GM21528 (cell line): ENCODE measurements around the gene MAL.

ENCODE experiments used
- ATAC-seq: cut with Tn5 transposase; IDR thresholded peaks from one replicate; pipeline ENCODE4 v1.9.1; 2021; ENCODE audit warnings: mild to moderate bottlenecking, moderate library complexity; ENCODE audit not compliant: unreplicated experiment, low FRiP score

The MAL gene

GRCh38 chr2:95059656-95060370 is 34.3 kb downstream of the MAL start:
- ATAC-seq, result no peak

- no peak for ATAC-seq
These were observed 35.1 kb downstream of the MAL start for GRCh38 chr2:95060446-95061118.

- ATAC-seq, result no peak
These were observed 35.6 kb downstream of the MAL start for GRCh38 chr2:95061119-95061512.

DNA sequence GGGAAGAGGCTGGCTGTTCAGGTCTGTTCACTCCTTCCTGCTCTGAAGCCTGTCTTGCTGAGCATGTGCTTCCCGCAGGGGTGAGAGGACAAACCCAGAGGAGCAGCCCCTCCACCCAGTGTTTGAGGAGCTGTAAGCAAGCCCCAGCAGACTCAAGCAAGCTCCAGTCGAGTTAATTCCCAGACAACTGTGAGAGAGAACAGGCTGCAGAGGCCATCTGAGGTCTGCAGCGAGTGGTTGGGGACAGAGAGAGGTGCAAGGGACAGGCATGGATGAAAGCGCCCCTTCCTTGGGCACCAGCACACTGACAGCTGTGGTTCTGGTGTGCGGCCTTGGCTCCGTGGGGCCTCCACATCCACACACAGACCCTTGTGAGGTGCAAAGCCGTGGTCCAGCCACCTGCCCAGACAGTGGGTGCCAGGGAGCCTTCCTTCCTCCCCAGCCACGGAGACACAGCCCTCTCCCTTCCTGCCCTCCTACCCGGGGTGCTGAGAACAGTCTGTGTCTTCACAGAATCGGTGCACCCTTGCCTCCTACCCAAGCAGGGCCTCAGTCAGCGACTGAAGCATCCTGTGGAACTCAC is 36.2 kb downstream of the MAL start:
- no peak for ATAC-seq

DNA sequence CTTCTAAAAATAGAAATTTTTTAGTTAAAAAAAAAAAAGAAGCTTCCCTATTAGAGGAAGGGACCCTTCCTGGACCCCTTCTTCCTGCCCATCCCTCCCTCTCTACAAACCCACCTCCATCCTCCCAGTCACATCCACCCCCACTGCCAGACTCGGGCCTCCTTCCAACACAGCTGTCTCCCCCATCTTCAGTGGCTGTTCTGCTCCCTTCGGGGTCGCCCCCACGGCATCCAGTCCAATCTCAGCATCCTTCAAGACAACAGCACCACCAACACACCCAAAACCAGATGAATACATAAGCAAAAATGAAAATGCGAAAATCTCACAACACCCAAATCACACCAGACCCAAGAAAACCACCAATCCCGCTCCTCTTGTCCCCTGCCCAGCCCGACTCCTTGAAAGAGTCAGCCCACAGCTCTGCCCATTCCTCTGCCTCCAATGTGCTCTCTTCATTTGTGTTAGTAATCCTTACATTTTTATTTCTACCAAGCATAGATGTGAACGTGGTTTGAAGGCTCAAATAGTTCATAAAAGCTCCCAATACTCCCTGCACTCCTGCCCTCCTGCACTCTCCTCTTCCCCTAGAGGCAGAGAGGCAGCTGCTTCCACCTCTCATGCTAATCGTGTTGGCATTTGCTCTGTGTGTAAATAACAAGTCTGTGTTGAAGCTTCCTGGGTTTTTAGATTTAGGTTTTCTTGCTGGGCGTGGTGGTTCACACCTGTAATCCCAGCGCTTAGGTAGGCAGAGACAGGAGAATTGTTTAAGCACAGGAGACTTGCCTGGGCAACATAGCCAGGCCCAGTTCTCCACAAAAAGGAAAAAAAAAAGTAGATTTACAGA is 37.0 kb downstream of the MAL start:
- peak; percentile 38 for ATAC-seq

DNA sequence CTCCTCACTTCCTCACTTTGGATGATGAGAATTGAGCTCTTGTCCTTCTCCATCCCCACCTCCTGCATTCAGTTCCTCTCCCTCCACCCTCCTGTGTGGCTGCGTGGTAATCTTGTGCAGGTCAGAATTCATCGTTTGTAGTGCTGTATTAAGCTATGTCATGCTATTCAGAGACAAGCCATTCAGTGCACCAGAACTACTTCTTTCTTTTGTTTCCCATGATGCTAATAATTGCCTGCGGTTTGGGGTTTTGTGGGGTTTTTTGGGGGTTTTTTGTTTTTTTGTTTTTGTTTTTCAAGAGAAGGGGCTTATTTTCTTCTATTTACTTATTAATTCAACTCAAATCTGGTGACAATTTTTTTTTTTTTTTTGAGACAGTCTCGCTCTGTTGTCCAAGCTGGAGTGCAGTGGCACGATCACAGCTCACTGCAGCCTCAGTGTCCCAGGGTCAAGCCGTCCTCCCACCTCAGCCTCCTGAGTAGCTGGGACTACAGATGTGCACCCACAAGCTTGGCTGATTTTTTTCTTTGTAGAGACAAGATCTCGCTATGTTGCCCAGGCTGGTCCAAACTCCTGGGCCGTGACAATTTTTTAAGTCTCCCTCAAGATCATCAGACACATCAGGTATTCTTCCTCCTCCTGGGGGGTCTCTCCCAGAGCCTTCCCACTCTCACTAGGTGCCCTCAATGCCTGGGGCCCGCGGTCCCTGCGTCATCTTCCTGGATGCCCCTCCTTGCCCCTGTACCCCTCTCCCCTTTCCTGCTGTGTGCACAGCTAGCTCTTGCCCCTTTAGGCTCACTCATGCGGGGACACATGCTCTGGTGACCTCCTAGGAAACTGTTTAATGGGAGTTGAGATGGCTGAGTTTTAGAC is 37.8 kb downstream of the MAL start:
- ATAC-seq, result peak; percentile 75

- ATAC-seq, result no peak
These were observed 42.7 kb downstream of the MAL start for GRCh38 chr2:95068256-95068655.

GRCh38 chr2:95069465-95069864 is 44.0 kb downstream of the MAL start:
- no peak for ATAC-seq

DNA sequence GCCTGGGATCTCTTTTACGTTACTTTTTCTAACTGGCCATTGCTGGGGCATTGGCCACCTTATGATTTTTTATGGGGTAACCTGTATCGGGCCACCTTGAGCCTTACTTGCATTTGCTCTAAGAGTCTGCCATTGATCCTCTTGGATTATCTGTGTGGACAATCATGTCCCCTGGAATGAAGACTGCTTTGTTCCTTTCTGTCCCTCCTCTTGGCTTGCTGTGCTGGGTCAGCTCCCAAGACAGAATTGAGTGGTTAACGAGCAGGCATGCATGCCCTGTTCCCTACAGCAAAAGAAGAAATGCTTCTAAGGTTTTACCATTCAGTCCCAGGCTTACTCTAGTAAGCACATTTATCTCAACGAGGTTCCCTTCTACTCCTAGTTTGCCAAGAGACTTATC is 46.3 kb downstream of the MAL start:
- ATAC-seq, result no peak

- no peak for ATAC-seq
These were observed 46.9 kb downstream of the MAL start for GRCh38 chr2:95072424-95072823.

- no peak for ATAC-seq
These were observed 48.6 kb downstream of the MAL start for GRCh38 chr2:95073856-95074662.

DNA sequence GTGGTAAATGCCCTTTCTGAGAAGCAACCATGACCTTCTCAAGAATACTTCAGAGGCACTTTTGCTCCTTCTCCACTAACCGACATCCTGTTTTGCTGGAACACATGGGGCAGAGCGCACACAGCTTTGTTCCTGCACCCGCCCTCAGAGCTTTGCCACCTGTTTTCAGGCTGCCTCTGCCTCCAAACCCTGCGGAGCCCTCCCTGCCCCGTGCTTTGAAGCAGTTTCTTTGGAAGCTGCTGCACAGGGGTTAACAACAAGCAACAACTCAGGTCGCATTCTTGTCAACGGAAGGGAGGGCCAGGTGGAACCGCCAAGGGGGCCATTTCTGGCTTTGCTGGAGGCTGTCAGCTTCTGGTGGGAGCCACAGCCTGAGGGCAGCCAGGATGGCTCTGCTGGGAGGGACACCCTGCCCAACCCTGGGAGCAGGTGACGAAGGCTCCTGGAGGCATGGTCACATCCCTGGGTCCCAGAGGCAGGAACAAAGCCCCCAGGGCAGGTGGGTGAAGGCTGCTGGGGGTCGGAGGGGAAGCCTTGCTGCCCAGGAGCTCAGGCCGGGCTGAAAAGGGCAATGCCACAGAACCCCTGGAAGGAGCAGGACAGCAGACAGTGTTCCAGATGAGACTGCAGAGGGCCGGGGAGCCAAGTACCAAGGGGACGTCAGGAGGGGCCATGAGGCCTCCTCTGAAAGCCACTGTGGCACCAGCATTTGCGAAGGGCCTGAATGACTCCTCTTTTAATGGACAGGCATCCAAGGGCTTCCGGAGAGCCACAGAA is 49.3 kb downstream of the MAL start:
- no peak for ATAC-seq

DNA sequence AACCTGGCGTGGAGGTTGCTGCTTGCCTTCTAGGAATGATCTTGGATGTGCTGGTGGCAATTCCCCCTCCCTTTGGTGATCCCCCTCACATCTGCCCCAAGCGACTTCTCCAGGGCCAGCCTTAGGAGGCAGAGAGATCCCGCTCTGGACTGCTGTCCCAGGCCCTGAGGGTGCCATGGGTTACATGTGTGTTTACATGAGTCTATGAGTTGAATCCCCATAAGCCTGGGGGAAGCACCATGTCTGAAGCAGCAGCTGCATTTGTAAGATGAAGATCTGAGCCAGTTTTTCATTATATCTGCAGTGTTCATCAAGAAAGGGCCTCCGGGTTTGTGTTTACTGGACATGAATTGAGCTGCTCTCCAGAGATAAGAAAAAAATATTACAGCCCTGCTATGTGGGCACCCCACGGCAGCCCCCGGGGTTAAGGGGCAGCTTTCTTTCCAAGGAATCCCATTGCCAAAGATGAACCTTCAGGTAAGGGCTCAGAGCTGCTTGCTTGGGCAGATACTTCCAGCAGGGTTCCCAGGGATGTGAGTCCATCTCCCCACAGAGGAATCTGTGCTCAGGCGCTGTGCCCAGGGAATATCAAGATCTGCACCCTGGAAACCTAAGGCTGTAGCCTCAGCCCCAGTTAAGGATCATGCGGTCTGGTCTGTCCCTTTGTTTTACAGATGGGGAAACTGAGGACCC is 50.1 kb downstream of the MAL start:
- ATAC-seq, result no peak

DNA sequence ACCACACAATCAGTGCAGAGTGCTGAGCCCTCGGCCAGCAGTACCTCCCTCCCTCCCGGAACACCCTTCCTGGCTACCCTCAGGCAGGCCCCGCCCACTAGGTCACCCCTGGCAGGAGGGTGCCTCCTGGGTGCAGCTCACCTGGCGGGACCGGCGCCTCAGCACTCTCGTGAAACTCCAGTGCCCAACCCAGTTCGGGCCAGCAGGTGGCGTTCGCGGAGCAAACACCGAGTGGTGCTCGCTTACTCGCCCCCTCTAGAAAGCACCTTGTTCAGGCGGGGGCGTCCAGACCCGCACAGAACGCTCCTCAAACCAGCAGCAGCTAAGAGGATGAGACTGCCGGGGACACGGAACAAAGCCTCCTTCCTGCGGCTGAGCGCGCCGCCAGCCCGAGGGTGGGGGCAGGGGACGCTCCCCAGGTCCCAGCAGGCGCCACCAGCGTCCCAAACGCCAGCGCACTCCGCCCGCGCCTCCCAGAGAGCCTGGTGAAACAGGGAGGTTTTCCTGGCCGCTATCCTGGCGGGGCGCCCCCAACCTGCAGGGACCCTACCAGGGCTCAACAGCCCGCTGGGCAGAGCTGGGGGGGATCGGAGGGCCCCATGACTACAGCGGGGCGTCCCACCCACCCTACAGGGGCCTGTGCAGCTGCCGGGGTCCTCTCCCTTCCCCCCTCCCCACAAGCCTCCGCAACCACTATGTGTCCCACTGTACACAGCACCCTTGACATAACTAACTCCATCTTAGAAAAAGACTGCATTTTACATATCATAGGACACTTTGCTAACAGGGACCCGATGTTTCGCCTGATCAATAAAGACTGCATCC is 51.4 kb downstream of the MAL start:
- ATAC-seq, result peak; percentile 84

DNA sequence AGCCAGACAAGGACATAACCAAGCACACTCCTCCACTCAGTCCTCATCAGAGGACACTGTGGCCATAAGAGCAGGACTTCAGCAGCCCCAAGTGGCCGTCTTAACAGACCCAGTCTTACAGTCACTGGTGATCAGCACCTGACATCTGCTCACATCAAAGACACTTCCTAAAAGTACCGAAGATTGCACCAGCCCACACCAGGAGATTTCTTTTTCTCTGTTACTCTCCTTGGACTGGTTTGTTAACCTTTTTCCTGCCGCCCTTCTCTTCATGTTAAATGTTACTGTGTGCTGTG is 52.0 kb downstream of the MAL start:
- no peak for ATAC-seq

DNA sequence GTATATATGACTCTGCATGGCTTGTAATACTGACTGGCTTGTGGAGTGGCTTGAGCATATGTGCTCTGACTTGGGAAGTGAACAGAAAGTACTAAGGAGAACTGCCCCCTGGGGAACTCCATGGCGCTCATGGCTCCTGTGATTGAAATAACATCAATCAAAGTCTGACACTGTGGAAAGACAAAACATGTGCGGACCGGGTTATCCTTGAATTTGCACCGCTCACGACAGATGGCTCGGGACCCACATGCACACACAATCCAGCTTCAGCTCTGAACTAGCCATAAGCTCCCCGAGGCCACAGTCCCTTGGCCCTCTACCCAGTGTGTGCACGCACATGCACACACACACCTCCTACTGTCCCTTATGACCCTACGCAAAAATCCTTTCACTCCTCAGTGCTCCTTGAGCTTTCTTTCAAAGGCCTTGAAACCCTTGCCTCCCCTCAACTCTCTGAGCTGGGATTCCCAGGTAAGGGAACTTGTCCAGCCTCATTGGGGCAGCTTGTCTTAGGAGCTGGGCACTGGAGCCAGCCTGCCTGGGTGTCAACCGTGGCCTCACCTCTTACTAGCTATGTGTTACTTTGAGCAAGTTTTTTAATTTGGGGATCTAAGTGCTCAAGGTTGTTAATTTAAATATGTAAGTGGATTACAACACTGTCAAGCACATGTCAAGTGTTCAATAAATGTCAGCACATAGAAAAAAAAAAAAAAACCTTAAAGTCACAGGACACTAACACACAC is 52.5 kb downstream of the MAL start:
- no peak for ATAC-seq
